Measurements from ENCODE around the gene IKBKE.

- no peak for TF ChIP-seq MXI1 (conservative IDR thresholded peaks at IDR 0.05; ENCODE audit: poor library complexity, severe bottlenecking)
- no peak for TF ChIP-seq TAF1 (IDR thresholded peaks at IDR 0.05; ENCODE audit: low read depth)
- no peak for TF ChIP-seq CTCF (IDR thresholded peaks at IDR 0.05; ENCODE audit: poor library complexity, severe bottlenecking)
- no peak for TF ChIP-seq EP300 (conservative IDR thresholded peaks at IDR 0.05; ENCODE audit: poor library complexity, severe bottlenecking)
- TF ChIP-seq POLR2AphosphoS5 (IDR thresholded peaks at IDR 0.05) = no peak
- TF ChIP-seq REST (IDR thresholded peaks at IDR 0.05; ENCODE audit: borderline replicate concordance) = no peak
- TF ChIP-seq SMC3 (conservative IDR thresholded peaks at IDR 0.05; ENCODE audit: poor library complexity) = no peak
- no peak for TF ChIP-seq EZH2 (IDR thresholded peaks at IDR 0.05; ENCODE audit: borderline replicate concordance, insufficient read depth, low read length, poor library complexity, severe bottlenecking)
- TF ChIP-seq RAD21 (conservative IDR thresholded peaks at IDR 0.05) = no peak
These were observed 43.2 kb downstream of the IKBKE start for GRCh38 chr1:206513312-206514111.
